PC-3 (cell line): Measurements from ENCODE around the gene CASP10.

Experiments used
- EZH2phosphoT487 ChIP-seq: fragments of 300-600 bp; sonication (generic); IDR thresholded peaks from 2 replicates; pipeline ENCODE4 v1.6.1; 2018; ENCODE audit warnings: mild to moderate bottlenecking, antibody characterized with exemption, low read length, borderline replicate concordance
- TF ChIP-seq, protein P1 (sequence below): fragments of 300-600 bp; sonication (generic); conservative IDR thresholded peaks from 2 replicates; pipeline ENCODE4 v1.5.1; 2017; ENCODE audit warnings: antibody characterized with exemption, low read depth, mild to moderate bottlenecking, low read length

DNA sequence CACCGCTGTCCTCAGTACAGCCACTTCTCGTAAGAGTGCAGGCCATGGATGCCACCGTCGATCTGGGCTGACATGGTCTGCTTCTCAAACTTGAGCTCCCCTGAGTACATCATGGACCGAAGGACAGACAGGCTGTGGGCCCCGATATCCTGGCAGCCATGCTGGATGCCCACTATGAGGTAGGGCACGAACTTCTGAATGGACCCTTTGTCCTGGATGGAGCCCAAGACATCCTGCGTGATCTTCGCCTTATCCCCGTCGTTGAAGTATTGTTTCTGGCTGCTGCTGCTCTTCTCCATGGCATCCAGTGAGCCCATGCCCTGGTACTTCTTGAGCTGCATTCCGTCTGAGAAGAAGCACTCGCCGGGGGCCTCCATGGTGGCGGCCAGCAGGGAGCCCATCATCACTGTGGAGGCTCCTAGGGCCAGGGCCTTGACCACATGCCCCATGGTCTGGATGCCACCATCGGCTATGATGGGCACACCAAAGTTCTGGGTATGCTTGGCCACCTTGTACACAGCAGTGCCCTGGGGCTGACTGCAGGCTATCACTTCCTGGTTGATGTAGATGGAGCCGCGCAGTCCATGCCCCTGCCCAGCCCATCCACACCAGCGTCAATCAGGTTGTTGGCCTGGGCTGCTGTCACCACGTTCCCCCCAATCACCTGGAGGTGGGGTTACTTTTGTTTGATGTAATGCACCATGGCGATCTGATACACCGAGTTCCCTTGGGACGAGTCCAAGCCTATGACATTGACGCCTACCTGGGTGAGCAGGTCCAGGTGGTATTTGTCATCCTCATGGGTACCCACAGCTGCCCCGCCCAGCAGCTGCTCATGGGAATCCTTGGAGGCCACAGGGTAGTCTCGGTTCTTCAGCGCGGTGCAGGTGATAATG is 45.2 kb upstream of the CASP10 start:
- TF ChIP-seq, protein P1, sequence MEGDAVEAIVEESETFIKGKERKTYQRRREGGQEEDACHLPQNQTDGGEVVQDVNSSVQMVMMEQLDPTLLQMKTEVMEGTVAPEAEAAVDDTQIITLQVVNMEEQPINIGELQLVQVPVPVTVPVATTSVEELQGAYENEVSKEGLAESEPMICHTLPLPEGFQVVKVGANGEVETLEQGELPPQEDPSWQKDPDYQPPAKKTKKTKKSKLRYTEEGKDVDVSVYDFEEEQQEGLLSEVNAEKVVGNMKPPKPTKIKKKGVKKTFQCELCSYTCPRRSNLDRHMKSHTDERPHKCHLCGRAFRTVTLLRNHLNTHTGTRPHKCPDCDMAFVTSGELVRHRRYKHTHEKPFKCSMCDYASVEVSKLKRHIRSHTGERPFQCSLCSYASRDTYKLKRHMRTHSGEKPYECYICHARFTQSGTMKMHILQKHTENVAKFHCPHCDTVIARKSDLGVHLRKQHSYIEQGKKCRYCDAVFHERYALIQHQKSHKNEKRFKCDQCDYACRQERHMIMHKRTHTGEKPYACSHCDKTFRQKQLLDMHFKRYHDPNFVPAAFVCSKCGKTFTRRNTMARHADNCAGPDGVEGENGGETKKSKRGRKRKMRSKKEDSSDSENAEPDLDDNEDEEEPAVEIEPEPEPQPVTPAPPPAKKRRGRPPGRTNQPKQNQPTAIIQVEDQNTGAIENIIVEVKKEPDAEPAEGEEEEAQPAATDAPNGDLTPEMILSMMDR, result no peak
- TF ChIP-seq EZH2phosphoT487, result no peak
